Measurements from ENCODE around the gene LIPI. TPM values are rescaled to one million over a fixed set of nuclear protein-coding genes. Genes with fewer than 3 reads are reported as not detected.

Gene LIPI
- total RNA-seq (2021) = not detected in 2 replicates
- long read RNA-seq = 0 reads

DNA sequence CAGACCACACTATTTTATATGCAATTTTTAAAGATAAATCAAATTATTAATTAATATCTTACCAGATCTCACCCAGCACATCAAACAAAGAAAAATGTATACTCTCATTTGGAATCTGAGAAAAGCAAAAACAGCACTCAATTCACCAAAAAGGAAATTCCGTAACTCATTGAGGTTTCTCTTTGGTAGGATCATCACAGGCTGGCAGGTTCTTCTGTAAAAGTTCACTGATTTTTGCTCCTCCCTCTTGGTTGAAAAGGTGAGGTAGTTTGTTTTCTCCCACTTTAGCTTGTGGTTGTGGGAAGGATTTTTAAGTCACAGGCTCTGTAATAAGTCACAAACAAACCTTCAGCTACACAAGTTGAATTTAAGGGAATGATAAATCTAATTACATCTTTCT, at the start of gene LIPI:
LIPI (minus strand) TSS at position 218 of the 400 bp plus-strand sequence; CDS start at position 108, 110 bp downstream.
- no peak within 1 kb of the TSS for H4K5ac ChIP-seq (ENCODE audit: insufficient read length, low read depth, low read length)
- no peaks in the 10 kb centered on the region for H3K23me2 ChIP-seq (ENCODE audit: insufficient read length, low read depth, low read length, poor library complexity, severe bottlenecking)
- no peaks in the 10 kb centered on the region for H4K20me1 ChIP-seq (ENCODE audit: control insufficient read depth, insufficient read depth, insufficient read length)
- Mint-ChIP-seq H3K4me3 (no peak within 1 kb of the TSS), H3K27me3 (ENCODE audit: low read depth) (no peaks in the 10 kb centered on the region; the same call in 1 of the 2 replicates), H3K27ac (no peak within 1 kb of the TSS), H3K36me3 (ENCODE audit: insufficient read depth in 1 of 3, low read depth in 3 of 3) (peaks cover 0 to 2% (median 0%) of the 10 kb centered on the region in 3 experiments; a peak in 2 of 7 replicates), H3K9me3 (peaks cover 40 to 55% of the 10 kb centered on the region in 2 experiments), H3K4me1 (no peaks in the 10 kb centered on the region)
- H3K4me2 ChIP-seq (ENCODE audit: insufficient read depth, insufficient read length, low read length) = no peak within 1 kb of the TSS
- no peaks in the 10 kb centered on the region for H3K79me2 ChIP-seq (ENCODE audit: insufficient read depth, low read length)
- no peaks in the 10 kb centered on the region for H3K4me1 ChIP-seq (ENCODE audit: insufficient read depth, low read length)
- H2BK5ac ChIP-seq (ENCODE audit: insufficient read length, low read length) = no peak within 1 kb of the TSS
- no peak within 1 kb of the TSS for H3K23ac ChIP-seq (ENCODE audit: insufficient read length, low read depth, low read length)
- H2BK12ac ChIP-seq (ENCODE audit: insufficient read length, low read depth, low read length) = no peak within 1 kb of the TSS
- no CpG with 5 or more reads among the region's 1 CpG for WGBS (ENCODE audit: extremely low coverage, insufficient read length, low lambda C conversion rate)
- no peak within 1 kb of the TSS for H3K14ac ChIP-seq (ENCODE audit: insufficient read depth, low read length)
- H3K9me3 ChIP-seq (ENCODE audit: control insufficient read depth, low read depth, low read length) = no peaks in the 10 kb centered on the region
- no peak within 1 kb of the TSS for H2AK5ac ChIP-seq (ENCODE audit: insufficient read length, low read length)
- H2BK120ac ChIP-seq (ENCODE audit: low read depth, low read length, poor library complexity, severe bottlenecking) = no peak within 1 kb of the TSS
- H3T11ph ChIP-seq (ENCODE audit: low read length) = no peak within 1 kb of the TSS
- H2BK15ac ChIP-seq (ENCODE audit: low read depth, low read length) = no peak within 1 kb of the TSS
- H3K79me1 ChIP-seq (ENCODE audit: insufficient read depth, low read depth, low read length, poor library complexity, severe bottlenecking) = no peaks in the 10 kb centered on the region
- H3K56ac ChIP-seq (ENCODE audit: insufficient read length, low read depth, low read length) = no peak within 1 kb of the TSS
- H3K18ac ChIP-seq (ENCODE audit: insufficient read length, low read depth, low read length) = no peak within 1 kb of the TSS
- no peak within 1 kb of the TSS for H3K4ac ChIP-seq (ENCODE audit: low read depth, low read length)
- H3K9ac ChIP-seq (ENCODE audit: extremely low read depth, insufficient read length, low read length) = no peak within 1 kb of the TSS
- H3K27ac ChIP-seq (ENCODE audit: insufficient read length, low read depth, low read length) = no peak within 1 kb of the TSS
- DNase-seq = no peak
- H3K27me3 ChIP-seq (ENCODE audit: insufficient read depth, low read length) = no peaks in the 10 kb centered on the region
- no peak within 1 kb of the TSS for H4K91ac ChIP-seq (ENCODE audit: insufficient read length, low read depth, low read length)
- H2BK20ac ChIP-seq (ENCODE audit: low read depth, low read length, poor library complexity, severe bottlenecking) = no peak within 1 kb of the TSS
- no peak within 1 kb of the TSS for H4K8ac ChIP-seq (replicated peaks; ENCODE audit: insufficient read length, low read depth, low read length)
- H2AFZ ChIP-seq (ENCODE audit: low read length) = no peak within 1 kb of the TSS
- TF ChIP-seq, protein P1, sequence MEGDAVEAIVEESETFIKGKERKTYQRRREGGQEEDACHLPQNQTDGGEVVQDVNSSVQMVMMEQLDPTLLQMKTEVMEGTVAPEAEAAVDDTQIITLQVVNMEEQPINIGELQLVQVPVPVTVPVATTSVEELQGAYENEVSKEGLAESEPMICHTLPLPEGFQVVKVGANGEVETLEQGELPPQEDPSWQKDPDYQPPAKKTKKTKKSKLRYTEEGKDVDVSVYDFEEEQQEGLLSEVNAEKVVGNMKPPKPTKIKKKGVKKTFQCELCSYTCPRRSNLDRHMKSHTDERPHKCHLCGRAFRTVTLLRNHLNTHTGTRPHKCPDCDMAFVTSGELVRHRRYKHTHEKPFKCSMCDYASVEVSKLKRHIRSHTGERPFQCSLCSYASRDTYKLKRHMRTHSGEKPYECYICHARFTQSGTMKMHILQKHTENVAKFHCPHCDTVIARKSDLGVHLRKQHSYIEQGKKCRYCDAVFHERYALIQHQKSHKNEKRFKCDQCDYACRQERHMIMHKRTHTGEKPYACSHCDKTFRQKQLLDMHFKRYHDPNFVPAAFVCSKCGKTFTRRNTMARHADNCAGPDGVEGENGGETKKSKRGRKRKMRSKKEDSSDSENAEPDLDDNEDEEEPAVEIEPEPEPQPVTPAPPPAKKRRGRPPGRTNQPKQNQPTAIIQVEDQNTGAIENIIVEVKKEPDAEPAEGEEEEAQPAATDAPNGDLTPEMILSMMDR (conservative IDR thresholded peaks at IDR 0.05) = no peak
